Activated naive CD8-positive, alpha-beta T cell treated with anti-CD3 and anti-CD28 coated beads, Interleukin-2, amount 50 U/mL, for 16 hours (primary cell): ENCODE results near the gene ZFHX3.

Source experiments
- DNase-seq: peaks from one replicate; pipeline ENCODE4 v3.0.0-alpha.2; 2020; ENCODE audit warnings: low read depth, low spot score

ZFHX3 gene

DNA sequence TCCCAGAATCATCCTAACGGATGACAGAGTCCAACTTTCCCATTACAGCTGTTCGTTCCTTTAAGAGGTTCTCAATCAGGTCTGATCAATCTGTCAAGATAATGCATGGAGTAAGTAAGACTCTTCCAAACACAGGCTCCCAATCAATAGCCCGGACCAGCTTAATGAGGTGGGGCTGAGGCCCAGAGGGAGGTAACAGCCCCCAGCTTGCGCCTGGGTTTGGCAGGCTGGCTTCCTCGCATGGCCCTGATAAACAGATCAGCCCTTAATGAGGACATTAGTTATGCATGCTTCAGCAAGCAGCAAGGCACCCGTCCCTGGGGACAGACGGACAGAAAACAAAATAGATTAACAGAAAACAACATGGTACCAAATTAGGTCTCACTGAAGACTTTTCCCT, 145.7 kb downstream of the ZFHX3 start:
- no peak for DNase-seq

- no peak for DNase-seq
Measured at GRCh38 chr16:72901000-72901627, 146.8 kb downstream of the ZFHX3 start.

GRCh38 chr16:72898216-72898825, 149.6 kb downstream of the ZFHX3 start:
- no peak for DNase-seq

GRCh38 chr16:72897707-72898106, 150.2 kb downstream of the ZFHX3 start:
- DNase-seq = no peak

DNA sequence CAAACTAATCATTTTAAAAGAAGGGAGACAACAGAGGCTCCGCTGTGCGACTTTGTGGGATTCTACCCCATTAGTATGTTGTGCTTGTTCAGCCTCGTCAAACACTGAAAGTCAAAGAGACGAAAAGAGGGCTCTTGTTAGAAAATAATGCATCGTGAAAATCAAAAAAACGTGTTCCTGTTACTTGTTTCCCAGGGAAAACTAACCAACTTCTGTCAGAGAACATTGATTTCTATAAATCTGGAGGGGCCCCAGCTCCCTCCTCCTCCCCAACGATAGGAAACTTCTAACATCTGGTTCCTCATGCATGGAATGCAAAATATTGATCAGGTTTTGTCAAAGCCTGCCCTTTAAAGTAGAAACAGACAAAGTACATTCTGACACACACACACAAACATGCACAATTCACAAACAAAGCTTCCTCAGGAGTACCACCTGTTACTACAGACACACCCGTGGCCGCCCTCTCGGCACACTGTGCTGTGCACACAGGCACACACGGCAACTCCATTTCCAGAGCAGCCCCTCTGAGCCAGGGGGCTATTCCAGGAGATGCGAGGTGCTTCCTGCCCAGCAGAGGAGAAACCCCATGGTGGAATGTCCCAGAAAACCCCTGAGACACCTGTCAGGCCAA, 151.3 kb downstream of the ZFHX3 start:
- no peak for DNase-seq

DNA sequence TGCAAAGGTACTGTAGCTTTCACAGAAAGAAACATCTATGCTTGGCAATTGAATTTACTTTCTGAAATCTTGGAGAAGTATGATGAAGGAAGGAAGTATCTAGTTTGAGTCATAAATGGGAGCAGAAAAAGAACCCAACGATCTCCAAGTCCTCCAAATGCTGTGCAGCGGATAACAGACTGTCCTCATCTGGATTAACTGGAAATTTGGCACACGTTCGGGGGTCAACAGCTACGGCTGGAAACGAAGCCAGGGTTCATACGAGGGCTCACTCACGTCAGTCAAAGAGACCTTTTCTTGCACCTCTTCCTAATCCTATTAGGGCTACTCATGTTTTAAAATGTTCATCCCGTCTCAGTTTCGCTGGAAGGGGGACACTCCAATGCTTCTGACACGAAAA, 152.0 kb downstream of the ZFHX3 start:
- DNase-seq = no peak

- DNase-seq = no peak
Measured at GRCh38 chr16:72894293-72895151, 153.4 kb downstream of the ZFHX3 start.

- DNase-seq = no peak
Measured at GRCh38 chr16:72891291-72892227, 156.4 kb downstream of the ZFHX3 start.

DNA sequence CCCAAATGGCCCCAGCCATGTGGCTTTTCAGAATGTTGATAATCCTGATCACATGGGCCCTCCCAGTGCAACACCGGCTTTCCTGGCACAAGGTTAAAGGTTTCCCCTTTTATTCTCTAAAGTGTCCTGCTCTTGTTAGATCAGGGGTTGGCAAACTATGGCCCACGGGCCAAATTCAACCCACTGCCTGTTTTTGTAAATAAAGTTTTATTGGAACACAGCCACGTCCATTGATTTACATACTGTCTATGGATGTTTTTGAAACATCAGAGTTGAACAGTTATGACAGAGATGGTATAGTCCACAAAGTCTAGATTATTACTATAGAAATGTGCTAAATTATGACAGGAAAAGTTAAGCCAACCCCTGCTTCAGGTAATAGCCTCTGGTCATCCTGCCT, 157.3 kb downstream of the ZFHX3 start:
- no peak for DNase-seq

DNA sequence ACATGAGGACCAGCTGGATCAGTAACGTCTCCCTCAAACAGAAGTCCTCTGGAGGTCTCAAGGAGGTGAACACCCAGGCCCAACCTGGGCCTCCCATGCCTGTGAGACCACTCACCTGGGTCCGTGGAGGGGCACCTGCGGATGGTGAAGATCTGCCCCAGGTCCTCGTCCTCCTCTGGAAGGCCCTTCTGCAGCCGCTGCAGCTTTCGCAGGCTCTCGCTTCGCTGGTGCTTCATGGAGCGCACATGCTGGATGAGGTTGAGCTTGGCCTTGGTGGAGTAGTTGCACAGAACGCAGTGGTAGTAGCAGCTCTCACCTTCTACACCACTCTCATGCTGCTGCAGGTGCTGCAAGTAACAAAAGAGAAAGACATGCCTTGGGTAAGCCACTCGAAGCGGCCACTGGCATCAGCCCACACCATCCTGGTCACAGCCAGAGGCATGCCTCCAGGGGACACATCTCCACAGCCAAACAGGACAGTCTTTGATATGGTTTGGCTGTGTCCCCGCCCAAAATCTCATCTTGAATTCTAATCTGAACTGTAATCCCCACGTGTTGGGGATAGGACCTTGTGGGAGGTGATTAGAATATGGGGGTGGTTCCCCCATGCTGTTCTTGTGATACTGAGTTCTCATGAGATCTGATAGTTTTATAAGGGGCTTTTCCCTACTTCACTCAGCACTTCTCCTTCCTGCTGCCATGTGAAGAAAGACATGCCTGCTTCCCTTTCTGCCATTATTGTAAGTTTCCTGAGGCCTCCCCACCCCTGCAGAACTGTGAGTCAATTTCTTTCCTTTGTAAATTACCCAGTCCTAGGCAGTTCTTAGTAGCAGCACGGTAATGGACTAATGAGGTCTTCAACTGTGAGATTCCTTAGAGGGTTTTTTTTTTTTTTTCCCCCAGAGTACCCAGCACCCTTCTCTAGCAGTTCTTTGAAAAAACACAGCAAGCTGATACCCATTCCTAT, 158.0 kb downstream of the ZFHX3 start:
- no peak for DNase-seq

DNA sequence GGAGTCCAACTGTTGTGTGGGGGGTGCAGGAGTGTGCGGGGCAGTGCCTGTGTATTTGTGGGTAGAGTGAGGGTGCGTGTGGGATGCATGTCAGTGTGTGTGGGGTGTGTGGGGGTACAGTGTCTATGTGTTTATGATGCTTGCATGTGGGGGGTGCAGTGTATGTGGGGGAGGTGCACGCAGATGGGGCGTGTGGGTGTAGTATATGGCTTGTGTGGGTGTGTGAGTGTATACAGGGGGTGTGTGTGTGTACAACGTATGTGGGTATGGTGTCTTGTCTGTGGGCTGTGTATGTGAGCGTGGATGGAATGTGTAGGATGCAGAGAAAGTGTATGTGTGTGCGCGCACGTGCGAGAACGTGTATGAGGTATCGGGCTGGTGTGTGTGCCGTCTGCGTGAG, 160.4 kb downstream of the ZFHX3 start:
- DNase-seq = no peak

DNA sequence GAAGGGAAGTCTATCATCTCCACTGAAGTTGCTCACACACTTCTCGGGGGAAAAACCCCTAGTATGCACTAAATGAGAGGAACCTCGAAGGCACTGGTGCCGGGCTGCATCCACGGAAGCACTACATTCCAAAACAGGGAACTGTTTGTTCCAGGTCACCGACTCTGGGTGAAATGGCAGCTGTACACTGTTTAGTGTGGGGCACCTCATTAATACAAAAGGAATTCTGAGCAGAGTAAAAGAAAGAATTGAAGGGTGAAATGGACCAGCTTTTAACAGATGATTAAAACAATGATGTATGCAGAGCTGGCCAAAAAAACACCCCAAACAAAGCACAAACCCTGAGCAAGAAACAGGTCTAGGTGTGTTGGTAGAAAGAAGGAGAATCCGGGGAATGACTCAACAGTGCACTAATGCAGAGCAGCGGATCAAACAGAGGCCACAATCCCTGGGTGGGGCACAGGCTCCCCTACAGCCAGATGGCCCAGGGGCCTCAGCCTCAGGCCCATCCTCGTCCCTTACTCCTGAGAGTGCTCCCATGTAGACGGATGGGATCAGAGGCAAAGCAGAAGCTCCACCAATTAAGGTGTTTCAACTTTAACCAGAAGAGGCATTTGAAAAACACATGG, 161.5 kb downstream of the ZFHX3 start:
- no peak for DNase-seq

- DNase-seq = no peak
Measured at GRCh38 chr16:72884573-72884972, 163.4 kb downstream of the ZFHX3 start.

- DNase-seq = no peak
Measured at GRCh38 chr16:72884037-72884436, 163.9 kb downstream of the ZFHX3 start.

- no peak for DNase-seq
Measured at GRCh38 chr16:72879846-72880245, 168.1 kb downstream of the ZFHX3 start.

DNA sequence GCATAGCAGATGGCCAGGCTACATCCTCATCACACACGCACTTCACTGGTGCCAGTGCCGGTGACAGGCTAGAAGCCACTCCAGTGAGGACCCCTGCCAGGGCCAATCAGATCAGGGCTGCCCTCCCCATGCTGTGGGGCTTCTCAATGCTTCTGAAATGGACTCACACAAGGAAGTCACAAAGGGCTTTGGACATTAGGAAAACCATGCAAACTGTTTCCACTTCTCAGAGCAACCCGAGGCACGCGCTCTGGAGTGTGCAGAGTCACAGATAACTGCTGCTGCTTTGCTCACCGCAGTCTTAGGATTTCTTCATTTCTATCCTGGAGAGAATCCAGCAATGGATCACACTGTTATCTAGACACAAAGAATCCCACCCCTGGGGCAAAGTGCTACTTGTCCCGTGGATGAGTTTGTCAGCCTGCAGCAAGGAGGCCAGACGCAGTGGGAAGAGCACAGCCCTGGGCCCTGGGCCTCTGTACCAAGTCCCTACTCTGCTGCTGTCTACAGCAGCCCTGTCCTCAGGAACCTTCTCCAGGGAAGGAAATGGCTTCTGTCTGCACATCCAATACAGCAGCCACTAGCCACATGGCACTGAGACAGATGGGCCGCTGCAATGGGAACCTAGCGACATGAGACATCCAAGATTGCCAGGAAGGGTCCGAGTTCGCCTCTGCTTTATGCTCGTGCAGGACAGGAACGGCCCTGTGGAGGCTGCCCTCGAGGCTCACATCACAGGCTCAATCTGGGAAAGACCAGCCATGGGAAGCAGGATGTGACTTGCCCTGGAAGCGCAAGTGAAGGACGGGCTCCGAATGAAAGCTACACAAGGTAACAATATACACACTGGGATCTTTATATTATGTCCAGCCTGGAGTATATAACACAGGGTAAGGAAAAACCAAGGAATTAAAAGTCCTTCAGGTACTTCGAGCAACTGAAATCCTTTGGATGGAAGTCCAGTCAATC, 169.3 kb downstream of the ZFHX3 start:
- DNase-seq = no peak

- no peak for DNase-seq
Measured at GRCh38 chr16:72877374-72878028, 170.4 kb downstream of the ZFHX3 start.

DNA sequence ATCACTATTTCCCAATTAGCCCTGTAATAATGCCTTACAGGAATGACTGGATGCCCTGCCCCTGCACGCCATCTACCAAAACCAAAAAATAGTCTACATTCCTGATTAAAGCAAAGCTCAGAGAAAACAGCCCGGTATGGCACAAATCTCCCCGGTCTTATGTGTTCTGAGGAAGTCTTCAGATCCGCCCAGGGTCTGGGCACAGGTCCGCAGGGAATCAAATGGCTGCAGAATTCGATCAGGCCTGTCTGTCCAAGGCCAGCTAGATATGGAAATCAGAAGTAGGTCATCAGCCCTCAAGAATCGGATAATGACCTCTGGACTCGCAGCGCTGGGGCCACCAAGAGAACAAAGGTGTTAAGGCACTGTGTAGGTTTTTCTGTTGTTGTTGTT, 171.0 kb downstream of the ZFHX3 start:
- no peak for DNase-seq
